Daoy (cell line): Measurements from ENCODE around the gene AKR1C2. TPM values are rescaled to one million over a fixed set of nuclear protein-coding genes. Genes with fewer than 3 reads are reported as not detected.

Experiments
- total RNA-seq: library from RNA; depleted of rRNA; stranded (reverse); fragments of >200 nt; shearing (Covaris generic); gene quantifications from 2 replicates; pipeline ENCODE4 v1.2.3, GENCODE V29; 2014; rRNA removed

AKR1C2 gene
- total RNA-seq, 1 experiment from 2014 or later, result 1.4 TPM

Other genes starting within 250 kb of the AKR1C2 start
- not detected in 2 replicates for gene AKR1E2, start 177.7 kb downstream of the AKR1C2 start, total RNA-seq
- 0.40 and 0.51 TPM in 2 replicates for gene AKR1C1, start 40.4 kb downstream of the AKR1C2 start, total RNA-seq
- 2.1 and 4.3 TPM in 2 replicates for gene AKR1C3, start 90.6 kb upstream of the AKR1C2 start, total RNA-seq
- gene AKR1C8, start 181.3 kb upstream of the AKR1C2 start, total RNA-seq, result not detected in 2 replicates
- gene AKR1C4, start 193.0 kb upstream of the AKR1C2 start, total RNA-seq, result not detected in 2 replicates